Gastroesophageal sphincter (tissue), 4 donors: ENCODE measurements around the gene SPATA32. TPM values are rescaled to one million over a fixed set of nuclear protein-coding genes. Genes with fewer than 3 reads are reported as not detected.
A peak's percentile ranks its signal among the peaks of the same experiment; 100 is the strongest.

Source experiments
- ATAC-seq: fragments of 150-250 bp; one replicate; pipeline ENCODE4 v1.9.1; 2016; ENCODE audit warnings: mild to moderate bottlenecking, moderate library complexity
- H3K27ac ChIP-seq, 4 donors: fragments of 200-600 bp; sonication (generic) in 3 of 4; 1 replicate in 3 of 4; 2 replicates in 1 of 4; pipeline ENCODE4 v1.5.1; 2016 to 2019
- H3K27me3 ChIP-seq: fragments of 200-600 bp; sonication (generic); one replicate; pipeline ENCODE4 v1.5.1; 2019
- H3K36me3 ChIP-seq, 2 donors: fragments of 200-600 bp; sonication (generic); one replicate each; pipeline ENCODE4 v1.5.1; 2019; ENCODE audit warnings: control low read depth in 1 of 2
- H3K4me1 ChIP-seq, 3 donors: fragments of 200-600 bp; sonication (generic); 1 replicate in 2 of 3; 2 replicates in 1 of 3; pipeline ENCODE4 v1.5.1; 2016 to 2019; ENCODE audit warnings: control low read depth in 2 of 3
- H3K4me3 ChIP-seq, 2 donors: fragments of 200-600 bp; sonication (generic); one replicate each; pipeline ENCODE4 v1.5.1; 2019; ENCODE audit warnings: mild to moderate bottlenecking in 1 of 2, moderate library complexity in 1 of 2
- H3K9me3 ChIP-seq, 3 donors: fragments of 200-600 bp; sonication (generic); one replicate each; pipeline ENCODE4 v1.5.1; 2017 to 2019; ENCODE audit warnings: control low read depth in 2 of 3
- CTCF ChIP-seq, 4 experiments: fragments of 200-600 bp in 2 of 4; fragments of 450-650 bp in 2 of 4; sonication (generic) in 1 of 4; IDR thresholded peaks; one replicate each; pipeline ENCODE4 v1.5.1; 2017 to 2019; ENCODE audit warnings: antibody characterized with exemption in 4 of 4, mild to moderate bottlenecking in 2 of 4, moderate library complexity in 2 of 4
- EP300 ChIP-seq: sonication (generic); formaldehyde crosslinking; IDR thresholded peaks from one replicate; pipeline ENCODE4 v1.6.1; 2017; ENCODE audit warnings: antibody characterized with exemption, mild to moderate bottlenecking
- POLR2A ChIP-seq, 2 donors: fragments of 450-650 bp; IDR thresholded peaks; one replicate each; pipeline ENCODE4 v1.6.1; 2017; ENCODE audit warnings: antibody characterized with exemption in 2 of 2, mild to moderate bottlenecking in 2 of 2, moderate library complexity in 1 of 2
- POLR2AphosphoS5 ChIP-seq: sonication (generic); formaldehyde crosslinking; IDR thresholded peaks from one replicate; pipeline ENCODE4 v1.6.1; 2017; ENCODE audit warnings: antibody characterized with exemption
- WGBS, 2 donors: methylation state at CpG; one replicate each; pipeline ENCODE4 v1.1.5; 2018; ENCODE audit warnings: low coverage in 1 of 2; 5-methylcytosine and 5-hydroxymethylcytosine counted together
- total RNA-seq, 4 donors: library from RNA; depleted of rRNA; stranded (reverse); fragments of >200 nt; gene quantifications; one replicate each; pipeline ENCODE4 v1.1.0, GENCODE V29; 2016

SPATA32 gene
- total RNA-seq, 4 donors from 2014 or later = not detected

DNA sequence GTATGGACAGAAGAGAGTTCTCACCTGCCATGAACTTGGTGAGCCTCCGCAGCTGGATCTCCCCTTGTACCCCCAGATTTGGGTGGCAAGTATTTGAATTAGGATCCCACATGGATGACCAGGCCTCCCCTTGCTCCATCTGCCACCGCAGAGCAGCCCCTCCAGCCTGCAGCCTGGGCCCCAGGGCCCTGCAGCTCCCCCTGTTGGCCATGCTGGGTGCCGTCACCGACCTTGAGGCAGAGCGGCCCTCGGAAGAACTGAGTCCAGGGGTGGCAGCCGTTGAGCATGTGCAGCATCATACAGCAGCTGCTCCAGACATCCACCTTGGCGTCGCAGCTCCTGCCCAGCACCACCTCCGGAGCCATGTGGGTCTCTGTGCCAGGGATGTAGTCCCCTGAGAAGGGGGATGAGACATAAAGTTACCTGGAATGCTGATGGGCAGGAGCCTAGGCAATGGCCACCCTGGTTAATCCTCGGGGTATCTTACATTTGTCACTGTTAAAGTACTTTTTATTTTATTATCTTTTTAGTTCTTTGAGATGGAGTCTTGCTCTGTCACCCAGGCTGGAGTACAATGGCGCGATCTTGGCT lies 9.0 kb upstream of the SPATA32 start:
- Histone ChIP-seq H3K27ac (no peak overlapping the region), H3K4me3 (no peak overlapping the region), H3K36me3 (peaks cover 0 to 87% of the 10 kb centered on the region in 2 donors), H3K9me3 (no peaks in the 10 kb centered on the region), H3K27me3 (no peaks in the 10 kb centered on the region), H3K4me1 (peaks cover 0 to 19% (median 0%) of the 10 kb centered on the region in 3 donors)
- ATAC-seq = no peak
- WGBS, 2 donors = 73 to 80% methylated on average over 1 to 5 of the region's 13 CpGs
- TF ChIP-seq CTCF (IDR thresholded peaks at IDR 0.05) = peak in 2 of 4 experiments; percentile 18 to 55
- no peak for TF ChIP-seq POLR2A (IDR thresholded peaks at IDR 0.05)

GRCh38 chr17:45269912-45270311 lies 8.0 kb upstream of the SPATA32 start:
- Histone ChIP-seq H3K4me1 (peaks cover 0 to 15% (median 0%) of the 10 kb centered on the region in 3 donors), H3K4me3 (no peak overlapping the region), H3K27ac (no peak overlapping the region), H3K27me3 (no peaks in the 10 kb centered on the region), H3K9me3 (no peaks in the 10 kb centered on the region), H3K36me3 (peaks cover 0 to 97% of the 10 kb centered on the region in 2 donors)
- WGBS, 2 donors = 69 to 79% methylated on average over 5 to 6 of the region's 7 CpGs
- TF ChIP-seq EP300 (no peak), POLR2AphosphoS5 (no peak), CTCF (IDR thresholded peaks at IDR 0.05) (no peak), POLR2A (IDR thresholded peaks at IDR 0.05) (no peak)
- ATAC-seq = no peak

GRCh38 chr17:45267436-45268055 lies 5.7 kb upstream of the SPATA32 start:
- Histone ChIP-seq H3K4me3 (no peak overlapping the region), H3K27me3 (no peaks in the 10 kb centered on the region), H3K9me3 (no peaks in the 10 kb centered on the region), H3K27ac (no peak overlapping the region), H3K36me3 (peaks cover 0 to 94% of the 10 kb centered on the region in 2 donors), H3K4me1 (peaks cover 0 to 10% (median under 1%) of the 10 kb centered on the region in 3 donors)
- no peak for ATAC-seq
- WGBS, 2 donors = 100% methylated on average over 1 to 2 of the region's 10 CpGs
- TF ChIP-seq EP300 (no peak), POLR2A (IDR thresholded peaks at IDR 0.05) (no peak), CTCF (IDR thresholded peaks at IDR 0.05) (no peak), POLR2AphosphoS5 (no peak)

DNA sequence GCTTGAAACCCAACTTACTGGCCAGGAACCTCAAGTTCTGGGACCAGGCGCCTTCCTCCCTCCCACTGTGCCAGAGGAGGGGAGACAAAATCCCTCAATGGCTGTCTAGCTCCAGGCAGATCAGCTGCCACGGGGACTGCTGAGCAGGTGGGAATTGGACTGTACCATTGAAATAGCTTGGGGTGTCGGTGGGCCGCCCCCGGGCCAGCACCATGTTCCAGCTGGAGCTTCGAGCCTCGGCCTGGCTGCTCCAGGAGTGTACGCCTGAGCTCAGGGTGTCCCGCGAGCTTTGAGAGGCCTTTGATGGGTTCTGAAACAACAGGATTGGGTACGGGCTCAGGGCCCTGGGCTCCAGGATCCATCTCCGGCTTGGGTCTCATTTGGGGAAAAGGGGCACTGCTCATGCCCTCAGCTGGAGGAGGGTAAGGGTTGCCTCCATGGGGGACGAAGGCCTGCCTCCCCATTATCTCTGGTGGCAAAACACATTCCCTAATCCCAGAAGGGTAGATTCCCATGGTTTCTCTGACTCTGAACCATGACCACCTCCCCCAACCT lies 4.6 kb upstream of the SPATA32 start:
- H3K4me1 ChIP-seq = peaks cover 0 to 21% (median 7%) of the 10 kb centered on the region in 3 donors
- H3K27me3 ChIP-seq = no peaks in the 10 kb centered on the region
- no peak overlapping the region for H3K27ac ChIP-seq
- no peak for ATAC-seq
- TF ChIP-seq POLR2AphosphoS5 (no peak), EP300 (no peak), CTCF (IDR thresholded peaks at IDR 0.05) (no peak), POLR2A (IDR thresholded peaks at IDR 0.05) (no peak)
- 70% methylated on average over 2 of the region's 13 CpGs; no CpG with 5 or more reads in 1 of the 2 donors for WGBS, 2 donors
- H3K36me3 ChIP-seq = peaks cover 0 to 83% of the 10 kb centered on the region in 2 donors
- no peaks in the 10 kb centered on the region for H3K9me3 ChIP-seq
- H3K4me3 ChIP-seq = no peak overlapping the region

DNA sequence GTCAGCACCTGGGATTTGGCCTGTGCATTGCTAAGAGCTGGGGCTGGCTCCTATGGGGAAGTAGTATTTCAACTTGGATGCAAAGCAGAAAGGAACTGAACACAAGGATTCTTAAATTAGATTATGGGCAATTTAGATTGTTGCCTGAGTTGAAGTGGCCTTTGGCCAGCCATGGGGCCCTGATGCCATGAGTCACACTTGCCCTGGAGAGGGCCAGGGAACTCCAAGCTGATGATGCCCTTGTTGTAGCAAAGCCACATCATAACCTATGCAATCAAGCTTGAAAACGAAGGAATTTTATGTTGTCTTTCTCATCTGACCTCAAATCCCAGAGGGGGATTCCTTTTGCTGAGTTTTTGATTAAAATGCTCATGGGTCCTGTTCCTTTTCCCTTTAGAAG lies 3.9 kb upstream of the SPATA32 start:
- no peak overlapping the region for H3K27ac ChIP-seq

More for the DNA sequence above, 3.9 kb upstream of the SPATA32 start:
- 50 to 100% methylated on average over 1 of the region's 1 CpG for WGBS, 2 donors
- Histone ChIP-seq H3K9me3 (no peaks in the 10 kb centered on the region), H3K27me3 (no peaks in the 10 kb centered on the region), H3K36me3 (peaks cover 0 to 77% of the 10 kb centered on the region in 2 donors), H3K4me1 (peaks cover 0 to 25% (median 9%) of the 10 kb centered on the region in 3 donors), H3K4me3 (no peak overlapping the region)
- no peak for ATAC-seq
- no peak for TF ChIP-seq EP300
- no peak for TF ChIP-seq POLR2A (IDR thresholded peaks at IDR 0.05)
- TF ChIP-seq POLR2AphosphoS5 = no peak
- no peak for TF ChIP-seq CTCF (IDR thresholded peaks at IDR 0.05)
